Neural progenitor cell (in vitro differentiated cells): ENCODE measurements around the gene PIK3CB. TPM values are rescaled to one million over a fixed set of nuclear protein-coding genes. Genes with fewer than 3 reads are reported as not detected.
"Not testable (repeated sequence)": the region's sequence is repeated elsewhere in the genome, so short reads cannot be mapped to it uniquely, and the experiment has no call there.

ENCODE experiments used
- DNase-seq: peaks from one replicate; pipeline ENCODE4 v3.0.0-alpha.2; 2016; ENCODE audit warnings: low spot score
- H2AFZ ChIP-seq: fragments of 200-600 bp; sonication (generic); replicated peaks from 2 replicates; pipeline ENCODE4 v1.6.1; 2016; ENCODE audit warnings: antibody characterized with exemption
- H3F3A ChIP-seq: fragments of 200-600 bp; sonication (generic); 2 replicates; pipeline ENCODE4 v1.6.1; 2016; ENCODE audit warnings: antibody characterized with exemption, low read depth
- H3K27ac ChIP-seq: fragments of 200-600 bp; sonication (generic); 2 replicates; pipeline ENCODE4 v1.5.1; 2016; ENCODE audit warnings: mild to moderate bottlenecking
- H3K27me3 ChIP-seq: fragments of 200-600 bp; sonication (generic); 2 replicates; pipeline ENCODE4 v1.6.1; 2016; ENCODE audit warnings: mild to moderate bottlenecking, moderate library complexity
- H3K36me3 ChIP-seq: fragments of 200-600 bp; sonication (generic); 2 replicates; pipeline ENCODE4 v1.5.1; 2016
- H3K4me1 ChIP-seq: fragments of 200-600 bp; sonication (generic); 2 replicates; pipeline ENCODE4 v1.6.1; 2016; ENCODE audit warnings: mixed run types
- H3K4me2 ChIP-seq: fragments of 200-600 bp; sonication (generic); 2 replicates; pipeline ENCODE4 v1.6.1; 2016
- H3K4me3 ChIP-seq: fragments of 200-600 bp; sonication (generic); 2 replicates; pipeline ENCODE4 v1.5.1; 2016
- H3K79me2 ChIP-seq: fragments of 200-600 bp; sonication (generic); 2 replicates; pipeline ENCODE4 v1.6.1; 2016; ENCODE audit warnings: low read depth
- H3K9ac ChIP-seq: fragments of 200-600 bp; sonication (generic); 2 replicates; pipeline ENCODE4 v1.6.1; 2016
- H3K9me3 ChIP-seq: fragments of 200-600 bp; sonication (generic); 2 replicates; pipeline ENCODE4 v1.5.1; 2016; ENCODE audit warnings: low read depth
- H4K20me1 ChIP-seq: fragments of 200-600 bp; sonication (generic); 2 replicates; pipeline ENCODE4 v1.6.1; 2016; ENCODE audit warnings: low read depth
- H3K27ac Mint-ChIP-seq: 3 replicates; pipeline ENCODE4 v1.8.0; 2021; ENCODE audit warnings: mixed read lengths
- H3K27me3 Mint-ChIP-seq: 2 replicates; pipeline ENCODE4 v1.8.0; 2022; ENCODE audit warnings: low read depth, mild to moderate bottlenecking, inconsistent platforms, moderate library complexity, mixed read lengths; ENCODE audit not compliant: insufficient read depth
- H3K36me3 Mint-ChIP-seq: 3 replicates; pipeline ENCODE4 v1.8.0; 2021; ENCODE audit warnings: mixed read lengths
- H3K4me1 Mint-ChIP-seq: 3 replicates; pipeline ENCODE4 v1.8.0; 2021; ENCODE audit warnings: mixed read lengths
- H3K4me3 Mint-ChIP-seq: 3 replicates; pipeline ENCODE4 v1.8.0; 2021; ENCODE audit warnings: mild to moderate bottlenecking, moderate library complexity, mixed read lengths
- H3K9me3 Mint-ChIP-seq: 3 replicates; pipeline ENCODE4 v1.8.0; 2020; ENCODE audit warnings: mixed read lengths
- EZH2 ChIP-seq: fragments of 200-600 bp; sonication (generic); IDR thresholded peaks from 2 replicates; pipeline ENCODE4 v1.6.1; 2017; ENCODE audit warnings: antibody characterized with exemption, mild to moderate bottlenecking, moderate library complexity
- EZH2phosphoT487 ChIP-seq: fragments of 200-600 bp; sonication (generic); IDR thresholded peaks from 2 replicates; pipeline ENCODE4 v1.6.1; 2017; ENCODE audit warnings: antibody characterized with exemption
- total RNA-seq: library from RNA; depleted of rRNA; stranded (reverse); fragments of >200 nt; gene quantifications from 2 replicates; pipeline ENCODE4 v1.2.3, GENCODE V29; 2015; ENCODE audit warnings: low replicate concordance
- TF ChIP-seq, protein P1 (sequence below): fragments of 200-600 bp; sonication (generic); IDR thresholded peaks from 2 replicates; pipeline ENCODE4 v1.5.1; 2017; ENCODE audit warnings: antibody characterized with exemption, mild to moderate bottlenecking

The PIK3CB gene
- total RNA-seq, 1 donor from 2014 or later = 17.7 TPM

- no peak overlapping the region for H3K4me3 Mint-ChIP-seq
- Histone ChIP-seq H3K79me2 (peaks cover 97% of the 10 kb centered on the region), H4K20me1 (no peaks in the 10 kb centered on the region), H3K27me3 (no peaks in the 10 kb centered on the region), H3K4me1 (no peaks in the 10 kb centered on the region), H3K27ac (no peak overlapping the region), H3K4me3 (no peak overlapping the region), H3K4me2 (no peak overlapping the region), H2AFZ (no peak overlapping the region), H3K36me3 (no peaks in the 10 kb centered on the region), H3K9me3 (no peaks in the 10 kb centered on the region), H3F3A (no peaks in the 10 kb centered on the region), H3K9ac (no peak overlapping the region)
- no peaks in the 10 kb centered on the region for H3K4me1 Mint-ChIP-seq
- TF ChIP-seq, protein P1, sequence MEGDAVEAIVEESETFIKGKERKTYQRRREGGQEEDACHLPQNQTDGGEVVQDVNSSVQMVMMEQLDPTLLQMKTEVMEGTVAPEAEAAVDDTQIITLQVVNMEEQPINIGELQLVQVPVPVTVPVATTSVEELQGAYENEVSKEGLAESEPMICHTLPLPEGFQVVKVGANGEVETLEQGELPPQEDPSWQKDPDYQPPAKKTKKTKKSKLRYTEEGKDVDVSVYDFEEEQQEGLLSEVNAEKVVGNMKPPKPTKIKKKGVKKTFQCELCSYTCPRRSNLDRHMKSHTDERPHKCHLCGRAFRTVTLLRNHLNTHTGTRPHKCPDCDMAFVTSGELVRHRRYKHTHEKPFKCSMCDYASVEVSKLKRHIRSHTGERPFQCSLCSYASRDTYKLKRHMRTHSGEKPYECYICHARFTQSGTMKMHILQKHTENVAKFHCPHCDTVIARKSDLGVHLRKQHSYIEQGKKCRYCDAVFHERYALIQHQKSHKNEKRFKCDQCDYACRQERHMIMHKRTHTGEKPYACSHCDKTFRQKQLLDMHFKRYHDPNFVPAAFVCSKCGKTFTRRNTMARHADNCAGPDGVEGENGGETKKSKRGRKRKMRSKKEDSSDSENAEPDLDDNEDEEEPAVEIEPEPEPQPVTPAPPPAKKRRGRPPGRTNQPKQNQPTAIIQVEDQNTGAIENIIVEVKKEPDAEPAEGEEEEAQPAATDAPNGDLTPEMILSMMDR = no peak
- TF ChIP-seq EZH2 (no peak), EZH2phosphoT487 (no peak)
- peaks cover 14% of the 10 kb centered on the region for H3K36me3 Mint-ChIP-seq
- peaks cover 2% of the 10 kb centered on the region for H3K27me3 Mint-ChIP-seq
- no peak for DNase-seq
- peaks cover 15% of the 10 kb centered on the region for H3K9me3 Mint-ChIP-seq
- no peak overlapping the region for H3K27ac Mint-ChIP-seq
Measured at GRCh38 chr3:138809500-138810256, 25.1 kb downstream of the PIK3CB start.

- no peak overlapping the region for H3K27ac Mint-ChIP-seq
- H3K9me3 Mint-ChIP-seq = peaks cover 2% of the 10 kb centered on the region
- Histone ChIP-seq H4K20me1 (peaks cover 6% of the 10 kb centered on the region), H3K4me2 (no peak overlapping the region), H3K27me3 (no peaks in the 10 kb centered on the region), H3K27ac (no peak overlapping the region), H3K79me2 (peaks cover 99% of the 10 kb centered on the region), H3F3A (no peaks in the 10 kb centered on the region), H3K36me3 (no peaks in the 10 kb centered on the region), H3K4me1 (peaks cover 7% of the 10 kb centered on the region), H3K4me3 (no peak overlapping the region), H3K9ac (no peak overlapping the region), H2AFZ (no peak overlapping the region), H3K9me3 (no peaks in the 10 kb centered on the region)
- TF ChIP-seq, protein P1 = no peak
- no peak for TF ChIP-seq EZH2phosphoT487
- no peak for TF ChIP-seq EZH2
- H3K27me3 Mint-ChIP-seq = no peaks in the 10 kb centered on the region
- no peaks in the 10 kb centered on the region for H3K4me1 Mint-ChIP-seq
- H3K36me3 Mint-ChIP-seq = peaks cover 2% of the 10 kb centered on the region
- DNase-seq = no peak
- no peak overlapping the region for H3K4me3 Mint-ChIP-seq
Measured at GRCh38 chr3:138806376-138807080, 28.2 kb downstream of the PIK3CB start.

DNA sequence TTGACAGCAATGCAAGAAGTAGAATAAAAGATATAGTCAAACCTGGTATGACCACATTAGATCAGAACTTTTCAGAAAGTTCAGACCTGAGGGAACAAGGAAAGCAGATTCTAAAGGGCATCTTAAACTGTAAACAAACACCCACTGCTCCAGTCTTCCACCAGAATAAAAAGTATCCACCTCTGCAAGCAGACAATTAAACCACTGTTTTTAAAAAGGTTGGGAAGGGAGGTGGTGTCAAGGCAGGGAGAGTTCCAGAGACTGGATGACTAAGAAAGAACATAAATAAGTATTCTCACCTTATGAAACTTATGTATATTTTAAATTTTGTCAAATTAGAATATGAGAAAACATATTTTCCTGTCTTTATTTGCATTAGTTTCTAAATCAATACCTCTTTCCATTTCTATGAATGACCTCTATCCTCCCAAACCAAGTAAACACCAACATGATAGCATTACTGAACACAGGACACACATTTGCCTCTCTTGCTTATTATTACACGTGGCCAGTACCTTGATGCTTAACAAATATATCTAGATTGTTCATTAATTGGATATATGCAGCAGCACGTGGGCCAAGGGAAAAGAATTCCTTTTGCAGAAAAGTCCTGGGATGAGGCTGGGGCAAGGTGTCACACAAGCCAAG lies 31.6 kb downstream of the PIK3CB start:
- no peaks in the 10 kb centered on the region for H3K9me3 ChIP-seq
- Mint-ChIP-seq H3K27ac (no peak overlapping the region), H3K4me1 (no peaks in the 10 kb centered on the region), H3K9me3 (no peaks in the 10 kb centered on the region), H3K36me3 (peaks cover 3% of the 10 kb centered on the region), H3K27me3 (no peaks in the 10 kb centered on the region), H3K4me3 (no peak overlapping the region)
- no peak overlapping the region for H3K9ac ChIP-seq
- DNase-seq = no peak
- H3K4me1 ChIP-seq = peaks cover 7% of the 10 kb centered on the region
- no peaks in the 10 kb centered on the region for H3K36me3 ChIP-seq
- no peak overlapping the region for H3K4me2 ChIP-seq
- H4K20me1 ChIP-seq = peaks cover 6% of the 10 kb centered on the region
- H3K27me3 ChIP-seq = no peaks in the 10 kb centered on the region
- peak overlapping the region; percentile 49 for H3K27ac ChIP-seq
- no peaks in the 10 kb centered on the region for H3F3A ChIP-seq
- no peak overlapping the region for H2AFZ ChIP-seq
- TF ChIP-seq, protein P1 = no peak
- TF ChIP-seq EZH2phosphoT487 = no peak
- no peak for TF ChIP-seq EZH2
- H3K4me3 ChIP-seq = no peak overlapping the region
- H3K79me2 ChIP-seq = peaks cover 99% of the 10 kb centered on the region

DNA sequence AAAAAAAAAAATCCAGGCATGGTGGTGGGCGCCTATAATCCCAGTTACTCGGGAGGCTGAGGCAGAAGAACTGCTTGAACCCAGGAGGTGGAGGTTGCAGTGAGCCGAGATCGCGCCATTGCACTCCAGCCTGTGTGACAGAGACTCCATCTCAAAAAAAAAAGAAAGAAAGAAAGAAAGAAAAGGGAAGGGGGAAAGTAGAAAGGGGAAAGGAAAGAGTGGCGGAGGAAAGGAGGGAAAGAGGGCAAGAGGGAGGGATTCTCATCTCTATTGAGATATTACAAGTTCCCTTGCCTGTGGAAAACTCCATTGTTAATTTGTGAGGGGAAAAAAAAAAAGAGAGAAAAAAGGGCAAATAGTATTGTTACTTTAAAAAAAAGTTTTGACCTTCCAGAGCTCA lies 32.5 kb downstream of the PIK3CB start:
- H3K27me3 ChIP-seq, H4K20me1 ChIP-seq, H3F3A ChIP-seq, DNase-seq, H3K4me3 ChIP-seq, H3K9me3 Mint-ChIP-seq, H3K4me1 ChIP-seq, H3K9me3 ChIP-seq, H2AFZ ChIP-seq, H3K4me3 Mint-ChIP-seq, H3K4me2 ChIP-seq, H3K9ac ChIP-seq, H3K27ac Mint-ChIP-seq, H3K4me1 Mint-ChIP-seq, H3K36me3 Mint-ChIP-seq, H3K27me3 Mint-ChIP-seq, H3K36me3 ChIP-seq: not testable (repeated sequence)
- peaks cover 99% of the 10 kb centered on the region for H3K79me2 ChIP-seq
- peak overlapping the region; percentile 49 for H3K27ac ChIP-seq
